ENCODE measurements around the gene RPL13.

RPL13 gene

DNA sequence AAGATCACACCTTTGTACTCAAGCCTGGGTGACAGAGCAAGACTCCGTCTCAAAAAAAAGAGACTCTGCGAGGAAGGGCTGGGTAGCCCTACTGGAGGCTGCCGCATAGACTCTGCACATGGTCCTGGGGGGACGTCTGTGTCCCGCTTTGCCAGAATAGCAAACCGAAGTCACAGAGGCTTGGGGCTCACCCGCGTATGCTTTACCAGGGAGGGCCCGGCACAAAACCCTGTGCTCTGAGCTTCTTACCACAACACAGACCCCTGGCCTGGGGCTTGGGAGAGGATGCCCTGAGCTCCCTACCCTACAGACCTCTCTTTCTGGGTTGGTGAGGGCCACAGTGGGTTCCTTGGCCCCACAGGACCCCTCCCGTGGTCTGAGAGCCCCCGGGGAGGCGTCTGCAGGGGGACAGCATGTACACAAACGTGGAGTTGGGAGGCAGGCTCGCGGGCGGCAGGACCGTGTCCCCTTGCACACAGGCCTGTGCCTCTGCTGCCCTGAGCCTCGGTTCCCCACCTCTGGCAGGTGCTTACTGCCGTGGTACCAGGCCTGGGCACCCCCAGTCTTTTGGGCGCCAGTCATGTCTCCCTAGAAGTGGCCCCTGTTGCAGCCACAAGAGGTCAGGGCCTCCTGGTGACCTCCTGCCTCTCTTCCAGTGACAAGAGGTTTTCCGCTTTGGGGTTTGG is 28.9 kb downstream of the RPL13 start:
- H3K4me3 ChIP-seq (ENCODE audit: low read depth, low read length) = no peak overlapping the region
- DNase-seq (ENCODE audit: low read depth) = no peak

DNA sequence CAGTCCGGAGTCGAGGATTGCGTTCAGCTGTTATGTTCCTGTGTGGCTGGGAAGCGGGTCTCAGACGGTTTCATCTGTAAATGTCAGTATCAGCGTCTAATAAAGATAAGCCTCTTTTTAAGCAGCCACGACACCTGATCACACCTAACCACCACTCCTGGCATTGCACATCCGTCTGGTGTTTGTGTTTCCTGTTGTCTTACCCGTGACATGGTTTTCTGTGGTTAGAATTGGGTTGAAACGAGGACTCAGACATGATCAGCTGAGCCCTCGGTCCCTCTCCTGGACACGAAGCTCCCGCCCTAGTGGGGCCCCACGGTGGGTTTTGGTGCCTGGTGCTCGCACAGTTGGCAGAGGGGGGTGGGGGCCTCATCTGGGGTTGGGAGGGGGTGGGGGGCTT is 33.4 kb downstream of the RPL13 start:
- DNase-seq (ENCODE audit: low read depth) = no peak

GRCh38 chr16:89595330-89596060 is 35.0 kb downstream of the RPL13 start:
- H3K4me3 ChIP-seq (ENCODE audit: low read depth, low read length) = no peak overlapping the region
- DNase-seq (ENCODE audit: low read depth) = no peak

More for the DNA sequence above, 33.4 kb downstream of the RPL13 start:
- no peak overlapping the region for H3K4me3 ChIP-seq (ENCODE audit: low read depth, low read length)

DNA sequence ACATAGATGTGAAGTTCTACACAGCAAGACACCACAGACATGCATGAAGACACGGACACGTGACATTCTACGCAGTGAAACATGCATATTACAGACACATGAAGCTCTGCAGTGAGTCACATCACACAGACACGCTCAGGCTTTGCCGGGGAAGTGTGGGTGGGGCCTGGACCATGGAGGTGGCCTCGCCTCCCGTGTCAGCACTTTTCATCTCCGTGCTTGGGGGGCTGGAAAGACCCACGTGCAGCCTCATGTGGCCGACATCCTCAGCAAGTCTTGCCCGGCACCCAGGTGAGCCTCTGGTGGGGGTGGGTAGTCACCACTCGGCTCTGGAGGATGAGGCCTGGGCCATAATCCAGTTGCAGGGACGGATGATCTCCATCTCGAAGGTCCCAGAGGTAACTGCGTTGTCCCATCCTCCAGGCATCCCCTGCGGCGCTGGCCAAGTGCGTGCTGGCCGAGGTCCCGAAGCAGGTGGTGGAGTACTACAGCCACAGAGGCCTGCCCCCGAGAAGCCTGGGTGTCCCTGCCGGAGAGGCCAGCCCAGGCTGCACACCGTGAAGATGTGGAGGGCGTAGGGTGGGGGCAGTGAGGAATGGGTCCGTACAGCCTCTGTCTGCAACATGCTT is 35.7 kb downstream of the RPL13 start:
- DNase-seq (ENCODE audit: low read depth) = no peak
- no peak overlapping the region for H3K4me3 ChIP-seq (ENCODE audit: low read depth, low read length)

- DNase-seq (ENCODE audit: low read depth) = no peak
- no peak overlapping the region for H3K4me3 ChIP-seq (ENCODE audit: low read depth, low read length)
Observed at GRCh38 chr16:89596957-89597649, 36.6 kb downstream of the RPL13 start.

DNA sequence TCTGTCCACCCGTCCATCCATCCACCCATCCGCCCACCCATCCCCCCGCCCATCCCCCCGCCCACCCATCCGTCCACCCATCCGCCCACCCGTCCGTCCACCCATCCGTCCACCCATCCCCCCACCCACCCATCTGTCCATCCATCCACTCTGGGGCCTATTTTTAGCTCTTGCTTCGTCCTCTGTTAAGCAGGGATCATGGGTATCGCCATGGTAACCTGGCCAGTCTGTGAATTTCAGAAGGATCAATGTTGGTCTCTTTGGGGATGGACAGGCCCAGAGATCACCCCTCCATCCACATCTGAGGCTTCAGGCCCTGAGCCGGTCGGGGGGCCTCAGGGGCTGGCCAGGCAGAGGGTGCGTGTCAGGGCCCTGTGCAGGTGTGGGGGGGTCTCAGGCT is 37.7 kb downstream of the RPL13 start:
- H3K4me3 ChIP-seq (ENCODE audit: low read depth, low read length) = no peak overlapping the region
- DNase-seq (ENCODE audit: low read depth) = no peak

DNA sequence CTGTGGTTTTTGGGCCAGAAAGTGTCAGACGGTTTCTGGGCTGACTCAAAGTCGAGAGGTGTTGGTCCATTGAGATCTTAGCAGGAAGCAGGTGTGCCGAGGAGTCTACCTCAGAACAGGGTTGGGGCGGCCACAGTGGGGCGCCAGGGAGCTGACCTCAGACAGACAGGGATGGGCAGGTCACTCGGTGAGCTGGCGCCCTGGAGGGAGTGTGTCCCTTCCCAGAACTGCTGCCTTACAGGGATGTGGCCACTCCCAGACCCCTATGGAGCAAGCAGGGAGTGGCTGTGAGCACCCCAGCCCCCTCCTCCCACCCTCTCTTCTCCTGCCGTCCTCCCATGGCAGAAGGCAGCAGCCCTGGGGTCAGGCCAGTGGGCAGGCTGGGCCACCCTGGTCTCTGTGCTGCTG is 39.0 kb downstream of the RPL13 start:
- no peak overlapping the region for H3K4me3 ChIP-seq (ENCODE audit: low read depth, low read length)
- no peak for DNase-seq (ENCODE audit: low read depth)

DNA sequence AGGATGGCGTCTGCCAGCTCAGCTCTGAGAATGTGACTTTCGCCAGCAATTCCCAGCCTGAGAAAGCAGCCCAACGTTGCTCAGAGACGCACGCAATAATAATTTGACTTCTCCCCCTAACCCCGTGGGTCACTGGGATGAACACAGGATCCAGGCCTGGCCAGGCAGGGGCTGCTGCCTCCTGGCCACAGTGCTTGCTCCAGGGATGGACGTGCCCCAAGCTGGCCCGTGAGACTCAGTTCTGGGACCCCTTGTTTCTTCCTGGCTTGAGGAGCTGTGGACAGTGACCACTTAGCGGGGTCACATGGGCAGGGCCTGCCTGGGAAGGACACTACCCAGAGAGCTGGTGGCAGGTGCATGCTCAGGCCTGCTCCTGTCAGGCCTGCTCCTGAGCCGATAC is 39.4 kb downstream of the RPL13 start:
- H3K4me3 ChIP-seq (ENCODE audit: low read depth, low read length) = no peak overlapping the region
- DNase-seq (ENCODE audit: low read depth) = no peak

DNA sequence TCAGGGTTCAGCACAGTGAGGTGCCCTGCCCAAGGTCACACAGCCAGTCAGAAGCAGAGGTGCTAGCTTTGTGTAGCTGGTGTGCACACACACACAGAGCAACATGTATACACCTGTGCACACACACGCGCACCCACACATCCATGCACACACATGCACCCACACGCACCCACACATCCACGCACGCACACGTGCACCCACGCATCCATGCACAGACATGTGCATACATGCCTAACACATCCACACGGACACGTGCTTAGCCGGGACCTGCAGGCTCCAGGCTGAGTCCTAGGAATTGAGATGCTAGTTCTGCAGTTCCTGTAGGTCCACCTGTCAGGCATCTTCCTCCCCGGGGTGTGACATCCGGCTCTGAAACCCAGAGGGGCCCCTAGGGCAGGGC is 39.9 kb downstream of the RPL13 start:
- H3K4me3 ChIP-seq (ENCODE audit: low read depth, low read length) = no peak overlapping the region
- DNase-seq (ENCODE audit: low read depth) = no peak

- no peak overlapping the region for H3K4me3 ChIP-seq (ENCODE audit: low read depth, low read length)
- DNase-seq (ENCODE audit: low read depth) = no peak
Observed at GRCh38 chr16:89600956-89601355, 40.5 kb downstream of the RPL13 start.

GRCh38 chr16:89601906-89602272 is 41.4 kb downstream of the RPL13 start:
- DNase-seq (ENCODE audit: low read depth) = no peak
- no peak overlapping the region for H3K4me3 ChIP-seq (ENCODE audit: low read depth, low read length)

GRCh38 chr16:89602273-89602951 is 41.9 kb downstream of the RPL13 start:
- H3K4me3 ChIP-seq (ENCODE audit: low read depth, low read length) = peak overlapping the region; percentile 10

GRCh38 chr16:89602952-89603590 is 42.6 kb downstream of the RPL13 start:
- H3K4me3 ChIP-seq (ENCODE audit: low read depth, low read length) = no peak overlapping the region

More at GRCh38 chr16:89602273-89602951, 41.9 kb downstream of the RPL13 start:
- DNase-seq (ENCODE audit: low read depth) = peak; percentile 81

GRCh38 chr16:89604764-89605163 is 44.3 kb downstream of the RPL13 start:
- no peak for DNase-seq (ENCODE audit: low read depth)
- no peak overlapping the region for H3K4me3 ChIP-seq (ENCODE audit: low read depth, low read length)

More at GRCh38 chr16:89602952-89603590, 42.6 kb downstream of the RPL13 start:
- no peak for DNase-seq (ENCODE audit: low read depth)

DNA sequence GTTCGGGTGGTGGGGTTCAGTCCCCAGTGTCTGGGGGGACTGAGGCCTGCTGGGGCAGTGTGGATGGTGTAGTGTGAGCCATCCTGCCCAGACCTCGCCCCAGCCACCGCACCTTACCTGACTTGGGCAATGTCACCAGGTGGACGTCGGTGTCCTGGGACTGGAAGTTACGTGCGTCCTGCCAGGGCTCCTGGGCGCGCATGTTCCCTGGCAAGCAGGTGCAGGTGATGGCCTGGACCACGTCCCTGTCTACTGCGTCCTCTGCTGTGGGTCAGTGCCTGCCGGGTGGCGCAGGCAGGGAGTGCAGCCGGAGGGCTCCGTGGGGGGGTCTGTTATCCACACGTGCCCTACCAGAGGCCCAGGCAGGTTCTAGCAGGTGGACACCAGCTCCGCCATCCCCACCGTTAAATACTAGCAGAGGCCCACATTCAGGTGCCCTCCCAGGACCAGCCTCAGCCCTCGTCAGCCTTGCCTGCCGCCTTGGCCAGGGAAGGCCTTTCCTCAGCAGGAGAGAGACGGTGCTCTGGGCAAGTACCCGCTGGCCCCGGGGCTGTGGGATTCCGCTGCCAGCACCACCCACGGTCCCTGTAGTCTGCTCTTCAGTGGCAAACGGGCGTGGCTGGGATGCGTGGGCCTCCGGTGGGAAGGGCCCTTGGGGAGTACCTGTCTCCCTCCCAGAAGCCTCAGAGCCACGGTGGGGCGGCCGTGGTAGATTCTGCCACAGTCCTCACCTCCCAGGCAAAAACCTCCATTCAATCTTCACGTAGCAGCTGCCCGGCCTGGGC is 44.9 kb downstream of the RPL13 start:
- no peak overlapping the region for H3K4me3 ChIP-seq (ENCODE audit: low read depth, low read length)
- DNase-seq (ENCODE audit: low read depth) = no peak

- no peak overlapping the region for H3K4me3 ChIP-seq (ENCODE audit: low read depth, low read length)
- DNase-seq (ENCODE audit: low read depth) = no peak
Observed at GRCh38 chr16:89606006-89606405, 45.5 kb downstream of the RPL13 start.

GRCh38 chr16:89607453-89607852 is 47.0 kb downstream of the RPL13 start:
- no peak overlapping the region for H3K4me3 ChIP-seq (ENCODE audit: low read depth, low read length)
- no peak for DNase-seq (ENCODE audit: low read depth)

- no peak for DNase-seq (ENCODE audit: low read depth)
- H3K4me3 ChIP-seq (ENCODE audit: low read depth, low read length) = no peak overlapping the region
Observed at GRCh38 chr16:89607937-89608740, 47.7 kb downstream of the RPL13 start.

Measured in skeletal muscle cell (primary cell).